AG04450 (cell line): ENCODE data around the gene IL22RA2. TPM values are rescaled to one million over a fixed set of nuclear protein-coding genes. Genes with fewer than 3 reads are reported as not detected.
"Not testable (repeated sequence)": the region's sequence is repeated elsewhere in the genome, so short reads cannot be mapped to it uniquely, and the experiment has no call there.

Experiments
- CTCF ChIA-PET: fragments of 300-600, 350-600 bp; formaldehyde crosslinking; extraction: SDS; loops from one replicate; lab custom pipeline; 2022; ENCODE audit warnings: antibody characterized with exemption, inconsistent platforms; lab: Charles Lee
- POLR2A ChIA-PET: fragments of 350-600 bp; formaldehyde crosslinking; extraction: SDS; loops from one replicate; lab custom pipeline; 2021; ENCODE audit warnings: antibody characterized with exemption, inconsistent platforms; lab: Yijun Ruan, JAX
- DNase-seq: peaks from one replicate; pipeline ENCODE4 v3.0.0-alpha.2; 2011; ENCODE audit warnings: low read depth, low spot score
- H3K27ac ChIP-seq: one replicate; pipeline ENCODE4 v1.5.1; 2012; ENCODE audit warnings: low read depth, low read length, control low read depth
- H3K27me3 ChIP-seq: one replicate; pipeline ENCODE4 v1.6.0; 2012; ENCODE audit warnings: low read length; ENCODE audit not compliant: control insufficient read depth, insufficient read depth
- H3K4me3 ChIP-seq: 2 replicates; pipeline ENCODE4 v1.5.1; 2011; ENCODE audit warnings: mild to moderate bottlenecking, low read depth, low read length, control low read depth
- H3K9me3 ChIP-seq: 2 replicates; pipeline ENCODE4 v1.5.1; 2012; ENCODE audit warnings: low read length; ENCODE audit not compliant: control insufficient read depth, insufficient read depth
- polyA plus RNA-seq: library from polyadenylated mRNA; depleted of rRNA; stranded (reverse); fragments of >200 nt; gene quantifications from 2 replicates; pipeline ENCODE4 v1.2.3, GENCODE V29; 2011
- TF ChIP-seq, protein P1 (sequence below): IDR thresholded peaks from 2 replicates; pipeline ENCODE4 v1.5.1; 2011; ENCODE audit warnings: low read depth, low read length, control low read depth, inconsistent platforms

Gene IL22RA2
- polyA plus RNA-seq, 1 experiment, result not detected

DNA sequence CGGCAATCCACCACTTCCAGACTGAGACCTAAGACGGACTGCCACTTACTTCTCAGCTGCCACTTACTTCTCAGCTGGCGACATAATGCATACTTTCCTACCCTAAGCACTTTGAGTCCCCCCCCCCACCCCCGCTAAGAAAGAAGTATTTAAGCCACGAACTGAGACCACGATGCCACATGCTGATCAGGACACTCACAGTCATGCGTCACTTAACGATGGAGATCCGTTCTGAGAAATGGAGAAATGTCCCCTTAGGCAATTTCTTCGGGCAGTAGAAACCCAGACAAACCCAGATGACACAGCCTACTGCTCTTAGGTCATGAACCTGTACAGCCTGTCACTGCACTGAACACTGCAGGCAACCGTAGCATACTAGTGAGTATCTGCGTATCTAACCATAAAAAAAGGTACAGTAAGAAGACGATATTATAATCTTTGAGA is 45.1 kb upstream of the IL22RA2 start:
- Histone ChIP-seq H3K27me3 (no peaks in the 10 kb centered on the region), H3K9me3 (no peaks in the 10 kb centered on the region; the same call in 1 of the 2 replicates), H3K27ac (peak overlapping the region; percentile 71), H3K4me3 (peak overlapping the region; percentile 96)
- DNase-seq, result no peak
- TF ChIP-seq, protein P1, sequence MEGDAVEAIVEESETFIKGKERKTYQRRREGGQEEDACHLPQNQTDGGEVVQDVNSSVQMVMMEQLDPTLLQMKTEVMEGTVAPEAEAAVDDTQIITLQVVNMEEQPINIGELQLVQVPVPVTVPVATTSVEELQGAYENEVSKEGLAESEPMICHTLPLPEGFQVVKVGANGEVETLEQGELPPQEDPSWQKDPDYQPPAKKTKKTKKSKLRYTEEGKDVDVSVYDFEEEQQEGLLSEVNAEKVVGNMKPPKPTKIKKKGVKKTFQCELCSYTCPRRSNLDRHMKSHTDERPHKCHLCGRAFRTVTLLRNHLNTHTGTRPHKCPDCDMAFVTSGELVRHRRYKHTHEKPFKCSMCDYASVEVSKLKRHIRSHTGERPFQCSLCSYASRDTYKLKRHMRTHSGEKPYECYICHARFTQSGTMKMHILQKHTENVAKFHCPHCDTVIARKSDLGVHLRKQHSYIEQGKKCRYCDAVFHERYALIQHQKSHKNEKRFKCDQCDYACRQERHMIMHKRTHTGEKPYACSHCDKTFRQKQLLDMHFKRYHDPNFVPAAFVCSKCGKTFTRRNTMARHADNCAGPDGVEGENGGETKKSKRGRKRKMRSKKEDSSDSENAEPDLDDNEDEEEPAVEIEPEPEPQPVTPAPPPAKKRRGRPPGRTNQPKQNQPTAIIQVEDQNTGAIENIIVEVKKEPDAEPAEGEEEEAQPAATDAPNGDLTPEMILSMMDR, result no peak
- POLR2A ChIA-PET, result no interaction called here
- CTCF ChIA-PET, result interaction anchor here (1.5 kb wide), 1 partner anchor 96 kb away, joined by 6 read pairs; no protein-coding TSS in a partner anchor

DNA sequence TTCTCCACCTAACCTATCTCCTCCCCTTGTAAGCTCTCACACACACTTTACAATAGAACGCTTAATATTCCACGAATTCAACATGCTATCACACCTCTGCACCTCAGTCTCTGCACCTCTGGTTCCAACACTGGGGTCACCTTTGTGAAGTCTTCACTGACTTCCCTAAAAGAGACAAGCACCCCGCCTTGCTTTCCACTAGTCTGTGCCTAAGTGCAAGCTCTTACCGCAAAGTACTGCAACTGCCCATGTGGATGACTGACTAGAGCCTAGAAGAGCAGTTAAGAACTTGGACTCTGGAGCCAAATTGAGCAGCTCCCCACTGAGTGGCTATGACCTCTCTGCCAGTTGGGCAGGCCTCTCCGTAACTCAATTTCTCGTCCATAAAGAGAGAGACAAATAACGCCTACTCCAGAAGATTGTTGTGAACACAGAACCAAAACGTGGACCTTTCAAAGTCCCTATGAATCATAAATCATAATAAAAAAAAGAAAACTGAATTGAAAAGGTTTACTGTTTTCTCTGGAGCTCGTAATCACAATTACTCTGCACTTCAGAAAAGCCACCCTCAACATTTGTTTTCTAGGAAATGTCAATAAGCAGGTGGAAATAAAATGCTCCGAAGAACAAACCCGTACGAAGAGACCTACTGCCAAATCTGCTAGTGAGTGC is 44.5 kb upstream of the IL22RA2 start:
- ChIA-PET CTCF (interaction anchor here (1.5 kb wide), 1 partner anchor 96 kb away, joined by 6 read pairs; no protein-coding TSS in a partner anchor), POLR2A (no interaction called here)
- Histone ChIP-seq H3K4me3 (peak overlapping the region; percentile 96), H3K27me3 (no peaks in the 10 kb centered on the region), H3K9me3 (no peaks in the 10 kb centered on the region; the same call in 1 of the 2 replicates), H3K27ac (no peak overlapping the region)
- no peak for DNase-seq
- TF ChIP-seq, protein P1, result no peak

DNA sequence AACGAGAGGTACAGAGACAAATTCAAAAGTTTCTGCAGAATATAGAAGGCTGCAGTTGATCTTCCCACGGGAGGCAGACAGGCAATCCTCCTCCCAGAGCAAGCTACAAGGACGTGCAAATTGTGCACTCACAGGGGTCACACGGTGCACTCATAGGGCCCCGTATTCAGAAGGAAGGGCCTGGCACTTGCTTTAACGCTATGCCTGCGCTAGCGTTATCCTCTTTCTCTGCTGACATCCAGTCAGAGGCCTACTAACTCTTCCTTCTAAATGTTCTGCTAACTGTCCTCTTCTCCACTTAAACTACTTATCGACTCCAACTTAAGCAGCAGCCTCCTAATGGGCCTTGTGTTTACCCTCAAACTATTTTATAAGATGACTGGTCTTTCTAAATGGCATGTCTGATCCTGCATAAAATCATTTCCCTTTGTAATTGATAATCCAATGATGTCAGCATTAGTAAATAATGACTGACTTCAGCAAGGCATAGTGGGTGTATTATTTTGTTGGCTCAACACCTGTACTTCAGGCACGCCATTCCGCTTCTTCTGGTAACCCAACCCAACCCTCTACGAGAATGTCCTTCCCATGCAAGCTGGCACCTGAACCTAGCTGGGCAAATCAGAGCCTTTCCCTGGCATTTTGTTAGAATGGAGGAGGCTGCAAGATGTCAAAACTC is 43.6 kb upstream of the IL22RA2 start:
- Histone ChIP-seq H3K9me3 (no peaks in the 10 kb centered on the region; the same call in 1 of the 2 replicates), H3K4me3 (no peak overlapping the region), H3K27me3 (no peaks in the 10 kb centered on the region), H3K27ac (no peak overlapping the region)
- CTCF ChIA-PET, result interaction anchor here (1.5 kb wide), 1 partner anchor 97 kb away, joined by 6 read pairs; no protein-coding TSS in a partner anchor
- DNase-seq, result no peak
- TF ChIP-seq, protein P1, result no peak
- POLR2A ChIA-PET, result no interaction called here

DNA sequence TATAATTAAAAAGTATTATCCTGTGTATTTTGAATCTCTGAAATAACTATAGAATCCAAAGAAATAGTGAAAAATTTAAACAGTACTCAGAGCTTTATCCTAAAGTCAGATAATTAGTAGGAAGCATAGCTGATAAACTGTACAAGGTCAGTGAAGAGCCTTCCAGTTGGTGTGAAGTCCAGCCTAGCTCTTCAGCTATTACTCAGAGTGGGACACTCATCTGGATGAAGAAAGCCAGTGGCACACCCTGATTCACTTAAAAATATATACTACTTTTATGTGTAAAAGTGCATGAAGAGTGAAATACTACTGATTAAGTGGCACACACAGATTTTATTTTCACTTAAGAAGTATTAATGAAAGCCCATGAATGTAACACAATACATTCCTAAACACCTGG is 42.7 kb upstream of the IL22RA2 start:
- H3K4me3 ChIP-seq, result no peak overlapping the region
- no peak overlapping the region for H3K27ac ChIP-seq
- CTCF ChIA-PET, result interaction anchor here (0.6 to 1.6 kb wide), 2 partner anchors 26 to 122 kb away, joined by 3 to 5 read pairs; no protein-coding TSS in a partner anchor
- H3K9me3 ChIP-seq, result no peaks in the 10 kb centered on the region; the same call in 1 of the 2 replicates
- POLR2A ChIA-PET, result no interaction called here
- TF ChIP-seq, protein P1, result no peak
- DNase-seq, result no peak
- no peaks in the 10 kb centered on the region for H3K27me3 ChIP-seq

DNA sequence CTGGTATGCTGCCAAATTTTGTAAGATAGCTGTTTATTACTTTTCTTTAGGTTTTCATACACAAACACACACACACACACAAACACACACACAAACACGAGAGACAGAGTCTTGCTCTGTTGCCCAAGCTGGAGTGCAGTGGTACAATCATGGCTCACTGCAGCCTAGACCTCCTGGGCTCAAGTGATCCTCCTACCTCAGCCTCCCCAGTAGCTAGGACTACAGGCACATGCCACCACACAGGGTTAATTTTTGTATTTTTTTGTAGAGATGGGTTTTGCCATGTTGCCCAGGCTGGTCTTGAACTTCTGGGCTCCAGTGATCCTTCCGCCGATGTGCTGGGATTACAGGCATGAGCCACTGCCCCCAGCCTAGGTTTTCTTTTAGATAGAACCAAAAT is 42.2 kb upstream of the IL22RA2 start:
- H3K9me3 ChIP-seq, H3K4me3 ChIP-seq, H3K27me3 ChIP-seq, H3K27ac ChIP-seq, DNase-seq, POLR2A ChIA-PET: not testable (repeated sequence)
- CTCF ChIA-PET, result interaction anchor here (0.6 to 1.6 kb wide), 2 partner anchors 26 to 122 kb away, joined by 3 to 5 read pairs; no protein-coding TSS in a partner anchor
